ENCODE data around the gene SRCAP. TPM values are rescaled to one million over a fixed set of nuclear protein-coding genes. Genes with fewer than 3 reads are reported as not detected.

SRCAP gene
- total RNA-seq, 1 experiment from 2014 or later, result 57.4 TPM

GRCh38 chr16:30764816-30765465 is 66.0 kb downstream of the SRCAP start:
- peaks cover 17% of the 10 kb centered on the region for H3K36me3 ChIP-seq (ENCODE audit: control insufficient read depth, insufficient read depth, low read length)
- Mint-ChIP-seq H3K4me3 (ENCODE audit: unreplicated experiment) (no peak overlapping the region), H3K27me3 (ENCODE audit: insufficient read depth, unreplicated experiment) (no peaks in the 10 kb centered on the region), H3K4me1 (ENCODE audit: low read depth, unreplicated experiment) (peaks cover 4% of the 10 kb centered on the region), H3K27ac (ENCODE audit: unreplicated experiment) (no peak overlapping the region), H3K36me3 (ENCODE audit: insufficient read depth, unreplicated experiment) (peaks cover 72% of the 10 kb centered on the region), H3K9me3 (ENCODE audit: unreplicated experiment) (no peaks in the 10 kb centered on the region)
- no peaks in the 10 kb centered on the region for H3K27me3 ChIP-seq (replicated peaks; ENCODE audit: control insufficient read depth, insufficient read depth, low read length)
- H3K4me3 ChIP-seq (ENCODE audit: low read depth, low read length), result no peak overlapping the region
- TF ChIP-seq CTCF (IDR thresholded peaks at IDR 0.05; ENCODE audit: insufficient read depth in 1 of 2, low read depth in 1 of 2, low read length in 1 of 2, severe bottlenecking in 1 of 2, unreplicated experiment in 1 of 2), result no peak
- POLR2A ChIA-PET, result no interaction called here
- CTCF ChIA-PET, result no interaction called here
- intact Hi-C loops (cut with micrococcal nuclease; ENCODE audit: unreplicated experiment), result no loop called here
- no TSS peak for BruUV-seq (replicated peaks)
- no peak for DNase-seq
- no peaks in the 10 kb centered on the region for H3K9me3 ChIP-seq
- peaks cover 15% of the 10 kb centered on the region; the same call in 1 of the 2 replicates for H3K4me1 ChIP-seq

- Mint-ChIP-seq H3K9me3 (ENCODE audit: unreplicated experiment) (no peaks in the 10 kb centered on the region), H3K36me3 (ENCODE audit: insufficient read depth, unreplicated experiment) (peaks cover 74% of the 10 kb centered on the region), H3K4me3 (ENCODE audit: unreplicated experiment) (no peak overlapping the region), H3K27ac (ENCODE audit: unreplicated experiment) (no peak overlapping the region), H3K27me3 (ENCODE audit: insufficient read depth, unreplicated experiment) (no peaks in the 10 kb centered on the region), H3K4me1 (ENCODE audit: low read depth, unreplicated experiment) (no peaks in the 10 kb centered on the region)
- BruUV-seq (replicated peaks), result no TSS peak
- TF ChIP-seq CTCF (IDR thresholded peaks at IDR 0.05; ENCODE audit: insufficient read depth in 1 of 2, low read depth in 1 of 2, low read length in 1 of 2, severe bottlenecking in 1 of 2, unreplicated experiment in 1 of 2), result no peak
- Histone ChIP-seq H3K27me3 (replicated peaks; ENCODE audit: control insufficient read depth, insufficient read depth, low read length) (no peaks in the 10 kb centered on the region), H3K9me3 (no peaks in the 10 kb centered on the region), H3K4me3 (ENCODE audit: low read depth, low read length) (no peak overlapping the region), H3K4me1 (0 out of 2 replicates have a peak, but pooled peaks cover 8% of the 10 kb centered on the region), H3K36me3 (ENCODE audit: control insufficient read depth, insufficient read depth, low read length) (peaks cover 17% of the 10 kb centered on the region)
- CTCF ChIA-PET, result no interaction called here
- POLR2A ChIA-PET, result interaction anchor here (0.5 kb wide), 1 partner anchor 146 kb away, joined by 4 read pairs; no protein-coding TSS in a partner anchor
- no peak for DNase-seq
- intact Hi-C loops (cut with micrococcal nuclease; ENCODE audit: unreplicated experiment), result no loop called here
These were observed 67.4 kb downstream of the SRCAP start for GRCh38 chr16:30766206-30766932.

GRCh38 chr16:30766933-30767284 is 67.9 kb downstream of the SRCAP start:
- H3K9me3 ChIP-seq, result no peaks in the 10 kb centered on the region
- Mint-ChIP-seq H3K27me3 (ENCODE audit: insufficient read depth, unreplicated experiment) (no peaks in the 10 kb centered on the region), H3K27ac (ENCODE audit: unreplicated experiment) (no peak overlapping the region), H3K4me3 (ENCODE audit: unreplicated experiment) (no peak overlapping the region), H3K36me3 (ENCODE audit: insufficient read depth, unreplicated experiment) (peaks cover 74% of the 10 kb centered on the region), H3K9me3 (ENCODE audit: unreplicated experiment) (no peaks in the 10 kb centered on the region), H3K4me1 (ENCODE audit: low read depth, unreplicated experiment) (no peaks in the 10 kb centered on the region)
- no peaks in the 10 kb centered on the region for H3K27me3 ChIP-seq (replicated peaks; ENCODE audit: control insufficient read depth, insufficient read depth, low read length)
- ChIA-PET POLR2A (interaction anchor here (0.5 kb wide), 1 partner anchor 145 kb away, joined by 4 read pairs; no protein-coding TSS in a partner anchor), CTCF (no interaction called here)
- intact Hi-C loops (cut with micrococcal nuclease; ENCODE audit: unreplicated experiment), result no loop called here
- peaks cover 17% of the 10 kb centered on the region for H3K36me3 ChIP-seq (ENCODE audit: control insufficient read depth, insufficient read depth, low read length)
- H3K4me1 ChIP-seq, result 0 out of 2 replicates have a peak, but pooled peaks cover 8% of the 10 kb centered on the region
- no peak for TF ChIP-seq CTCF (IDR thresholded peaks at IDR 0.05; ENCODE audit: insufficient read depth in 1 of 2, low read depth in 1 of 2, low read length in 1 of 2, severe bottlenecking in 1 of 2, unreplicated experiment in 1 of 2)
- no peak overlapping the region for H3K4me3 ChIP-seq (ENCODE audit: low read depth, low read length)
- no TSS peak for BruUV-seq (replicated peaks)
- no peak for DNase-seq

All from Caco-2 (cell line).